ENCODE data around the gene FUT3.

GRCh38 chr19:5843295-5843927 is 7.8 kb downstream of the FUT3 start:
- TF ChIP-seq POLR2AphosphoS5 (IDR thresholded peaks at IDR 0.05; ENCODE audit: low read depth, low read length) = no peak
- no peak for TF ChIP-seq TAF1 (IDR thresholded peaks at IDR 0.05; ENCODE audit: low read depth, low read length)
- TF ChIP-seq POLR2A (IDR thresholded peaks at IDR 0.05; ENCODE audit: low read depth, low read length) = no peak
- no peak for TF ChIP-seq SPI1 (IDR thresholded peaks at IDR 0.05; ENCODE audit: low read depth, low read length)
- TF ChIP-seq POU2F2 (IDR thresholded peaks at IDR 0.05; ENCODE audit: low read depth, low read length) = no peak
